SK-N-SH (cell line): ENCODE data around the gene MAGI3. TPM values are rescaled to one million over a fixed set of nuclear protein-coding genes. Genes with fewer than 3 reads are reported as not detected.

Source experiments
- CTCF ChIA-PET: fragments of 300-600, 350-600 bp; formaldehyde crosslinking; extraction: SDS; loops from one replicate; lab custom pipeline; 2021; lab: Yijun Ruan, JAX
- POLR2A ChIA-PET: fragments of 350-600 bp; sonication (Branson Sonifier 250); formaldehyde crosslinking; extraction: SDS; loops from one replicate; lab custom pipeline; 2020; ENCODE audit warnings: antibody characterized with exemption, inconsistent platforms; lab: Yijun Ruan, JAX
- DNase-seq: peaks from one replicate; pipeline ENCODE4 v3.0.0; 2012
- H2AFZ ChIP-seq: fragments of 200-600 bp; sonication (generic); 2 replicates; pipeline ENCODE4 v1.8.1; 2016; ENCODE audit warnings: antibody characterized with exemption, mild to moderate bottlenecking, low read depth
- H3F3A ChIP-seq: fragments of 200-600 bp; sonication (generic); replicated peaks from 2 replicates; pipeline ENCODE3; 2016; ENCODE audit warnings: antibody characterized with exemption, mild to moderate bottlenecking; ENCODE audit not compliant: insufficient read depth
- H3K27ac ChIP-seq, 2 experiments: fragments of 200-500 bp in 1 of 2; fragments of 200-600 bp in 1 of 2; sonication (Bioruptor generic) in 1 of 2; sonication (generic), shearing (Covaris generic) in 1 of 2; 2 replicates each; pipeline versions ENCODE4 v1.5.1 to v1.6.1; 2014 to 2016; ENCODE audit warnings: low read depth in 2 of 2, inconsistent platforms in 1 of 2, low read length in 1 of 2, mild to moderate bottlenecking in 1 of 2, mixed read lengths in 1 of 2
- H3K27me3 ChIP-seq: fragments of 200-600 bp; sonication (generic), shearing (Covaris generic); 2 replicates; pipeline ENCODE4 v1.6.1; 2016; ENCODE audit warnings: mixed run types; ENCODE audit not compliant: insufficient read depth
- H3K36me3 ChIP-seq, 2 experiments: fragments of 200-500 bp in 1 of 2; fragments of 200-600 bp in 1 of 2; sonication (Bioruptor generic) in 1 of 2; sonication (generic) in 1 of 2; replicated peaks in 1 of 2; 2 replicates each; pipeline versions ENCODE3 to v1.5.1; 2014 to 2016; ENCODE audit warnings: low read length in 1 of 2, mild to moderate bottlenecking in 1 of 2; ENCODE audit not compliant: insufficient read depth in 2 of 2, control insufficient read depth in 1 of 2
- H3K4me1 ChIP-seq, 2 experiments: fragments of 200-500 bp in 1 of 2; fragments of 200-600 bp in 1 of 2; sonication (Bioruptor generic) in 1 of 2; sonication (generic), shearing (Covaris generic) in 1 of 2; 2 replicates each; pipeline versions ENCODE4 v1.5.1 to v1.6.1; 2014 to 2016; ENCODE audit warnings: low read depth in 1 of 2, low read length in 1 of 2, mixed run types in 1 of 2; ENCODE audit not compliant: insufficient read depth in 2 of 2, control insufficient read depth in 1 of 2
- H3K4me2 ChIP-seq: fragments of 200-600 bp; sonication (generic), shearing (Covaris generic); 2 replicates; pipeline ENCODE4 v1.6.1; 2017; ENCODE audit warnings: mixed run types
- H3K4me3 ChIP-seq, 2 experiments: fragments of 200-500 bp in 1 of 2; fragments of 200-600 bp in 1 of 2; sonication (Bioruptor generic) in 1 of 2; sonication (generic), shearing (Covaris generic) in 1 of 2; 2 replicates each; pipeline versions ENCODE4 v1.5.1 to v1.8.1; 2014 to 2016; ENCODE audit warnings: low read depth in 2 of 2, inconsistent platforms in 1 of 2, low read length in 1 of 2, mild to moderate bottlenecking in 1 of 2, mixed read lengths in 1 of 2, moderate library complexity in 1 of 2
- H3K79me2 ChIP-seq: fragments of 200-600 bp; sonication (generic); 2 replicates; pipeline ENCODE4 v1.8.1; 2017; ENCODE audit warnings: mild to moderate bottlenecking; ENCODE audit not compliant: insufficient read depth
- H3K9ac ChIP-seq: fragments of 200-600 bp; sonication (generic); 2 replicates; pipeline ENCODE4 v1.6.1; 2017; ENCODE audit warnings: mixed run types
- H3K9me2 ChIP-seq: fragments of 200-600 bp; sonication (generic); 2 replicates; pipeline ENCODE4 v1.6.1; 2017; ENCODE audit warnings: mixed run types
- H3K9me3 ChIP-seq: fragments of 200-600 bp; sonication (generic); 2 replicates; pipeline ENCODE4 v1.6.1; 2017; ENCODE audit warnings: mixed run types, mild to moderate bottlenecking, moderate library complexity
- H4K20me1 ChIP-seq: fragments of 200-600 bp; sonication (generic); 2 replicates; pipeline ENCODE4 v1.6.1; 2017; ENCODE audit warnings: mild to moderate bottlenecking, mixed run types; ENCODE audit not compliant: insufficient read depth
- ELF1 ChIP-seq: IDR thresholded peaks from 2 replicates; pipeline ENCODE4 v1.4.0; 2012
- EP300 ChIP-seq, 2 experiments: IDR thresholded peaks; 2 replicates each; pipeline versions ENCODE4 v1.4.0 to v1.6.1; 2012; ENCODE audit warnings: borderline replicate concordance in 1 of 2, low read depth in 1 of 2, low read length in 1 of 2
- FOSL2 ChIP-seq: IDR thresholded peaks from 2 replicates; pipeline ENCODE4 v1.4.0; 2012; ENCODE audit warnings: low read depth, mild to moderate bottlenecking, moderate library complexity, borderline replicate concordance
- GABPA ChIP-seq: IDR thresholded peaks from 2 replicates; pipeline ENCODE4 v1.4.0; 2012; ENCODE audit warnings: low read depth, mild to moderate bottlenecking
- NRF1 ChIP-seq: IDR thresholded peaks from 2 replicates; pipeline ENCODE4 v1.6.1; 2012; ENCODE audit warnings: low read depth, mild to moderate bottlenecking, low read length
- POLR2AphosphoS5 ChIP-seq: IDR thresholded peaks from 2 replicates; pipeline ENCODE4 v1.6.1; 2012; ENCODE audit warnings: low read depth, low read length
- RXRA ChIP-seq: IDR thresholded peaks from 2 replicates; pipeline ENCODE4 v1.4.0; 2012; ENCODE audit warnings: low read depth, mild to moderate bottlenecking, borderline replicate concordance
- SIN3A ChIP-seq: IDR thresholded peaks from 2 replicates; pipeline ENCODE4 v1.6.1; 2012; ENCODE audit warnings: low read depth, mild to moderate bottlenecking, low read length, moderate library complexity, borderline replicate concordance
- SMC3 ChIP-seq: IDR thresholded peaks from 2 replicates; pipeline ENCODE4 v1.6.1; 2012; ENCODE audit warnings: low read depth, low read length, improper control_type of control experiment
- TCF12 ChIP-seq: IDR thresholded peaks from 2 replicates; pipeline ENCODE4 v1.4.0; 2012
- WGBS: methylation state at CpG from one replicate; pipeline ENCODE4 v1.1.6; 2017; ENCODE audit warnings: low lambda C conversion rate; 5-methylcytosine and 5-hydroxymethylcytosine counted together
- polyA plus RNA-seq, 3 experiments: library from polyadenylated mRNA; depleted of rRNA; stranded (reverse); fragments of >200 nt; gene quantifications; 2 replicates each; pipeline ENCODE4 v1.2.3, GENCODE V29; 2012
- TF ChIP-seq, protein P1 (sequence below): IDR thresholded peaks from 2 replicates; pipeline ENCODE4; 2012
- TF ChIP-seq, protein P2 (sequence below): fragments of 150-350 bp; IDR thresholded peaks from 2 replicates; pipeline ENCODE4 v1.6.1; 2017; ENCODE audit warnings: antibody characterized with exemption, low read length, low read depth, borderline replicate concordance

MAGI3 gene
- polyA plus RNA-seq, 1 of the 3 experiments (the other 2 are of a cell fraction): 2.9 TPM

DNA sequence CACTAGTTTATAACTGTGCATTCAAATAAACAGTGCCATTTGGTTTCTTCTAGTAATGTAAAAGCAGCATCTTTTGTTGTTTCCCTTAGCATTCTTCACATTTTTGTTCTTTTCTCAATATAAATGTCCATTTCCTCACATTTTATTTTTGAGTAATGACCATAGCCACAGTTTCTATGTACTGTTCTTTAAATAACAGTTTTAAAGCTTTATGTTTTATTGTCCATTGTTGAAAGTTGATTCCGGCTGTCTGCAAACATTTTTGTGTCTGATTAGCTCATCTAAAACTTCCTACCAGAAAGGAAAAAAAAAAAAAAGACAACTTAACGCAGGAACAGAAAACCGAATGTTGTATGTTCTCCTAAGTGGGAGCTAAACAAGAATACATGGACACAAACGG, 139.7 kb downstream of the MAGI3 start:
- H3K27me3 ChIP-seq: no peaks in the 10 kb centered on the region
- peaks cover 8% of the 10 kb centered on the region for H3K9me3 ChIP-seq
- H3K9ac ChIP-seq: no peak overlapping the region
- no peaks in the 10 kb centered on the region for H4K20me1 ChIP-seq
- H3K4me2 ChIP-seq: no peak overlapping the region
- 75% methylated on average over 4 of the region's 4 CpGs for WGBS
- ChIA-PET CTCF (no interaction called here), POLR2A (no interaction called here)
- no peaks in the 10 kb centered on the region for H3K36me3 ChIP-seq
- TF ChIP-seq POLR2AphosphoS5 (no peak), NRF1 (no peak), SIN3A (no peak), SMC3 (no peak), FOSL2 (no peak), GABPA (no peak)
- TF ChIP-seq, protein P1, sequence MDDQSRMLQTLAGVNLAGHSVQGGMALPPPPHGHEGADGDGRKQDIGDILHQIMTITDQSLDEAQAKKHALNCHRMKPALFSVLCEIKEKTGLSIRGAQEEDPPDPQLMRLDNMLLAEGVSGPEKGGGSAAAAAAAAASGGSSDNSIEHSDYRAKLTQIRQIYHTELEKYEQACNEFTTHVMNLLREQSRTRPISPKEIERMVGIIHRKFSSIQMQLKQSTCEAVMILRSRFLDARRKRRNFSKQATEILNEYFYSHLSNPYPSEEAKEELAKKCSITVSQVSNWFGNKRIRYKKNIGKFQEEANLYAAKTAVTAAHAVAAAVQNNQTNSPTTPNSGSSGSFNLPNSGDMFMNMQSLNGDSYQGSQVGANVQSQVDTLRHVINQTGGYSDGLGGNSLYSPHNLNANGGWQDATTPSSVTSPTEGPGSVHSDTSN: no peak
- TF ChIP-seq, protein P2, sequence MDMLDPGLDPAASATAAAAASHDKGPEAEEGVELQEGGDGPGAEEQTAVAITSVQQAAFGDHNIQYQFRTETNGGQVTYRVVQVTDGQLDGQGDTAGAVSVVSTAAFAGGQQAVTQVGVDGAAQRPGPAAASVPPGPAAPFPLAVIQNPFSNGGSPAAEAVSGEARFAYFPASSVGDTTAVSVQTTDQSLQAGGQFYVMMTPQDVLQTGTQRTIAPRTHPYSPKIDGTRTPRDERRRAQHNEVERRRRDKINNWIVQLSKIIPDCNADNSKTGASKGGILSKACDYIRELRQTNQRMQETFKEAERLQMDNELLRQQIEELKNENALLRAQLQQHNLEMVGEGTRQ: no peak
- H3K27ac ChIP-seq: 0 out of 4 replicates have a peak overlapping the region, but pooled peaks of 1 of the 2 experiments have one; percentile 14
- no peak overlapping the region for H2AFZ ChIP-seq
- no peak overlapping the region for H3K4me3 ChIP-seq
- no peaks in the 10 kb centered on the region for H3K9me2 ChIP-seq
- DNase-seq: no peak
- peaks cover 23% of the 10 kb centered on the region for H3F3A ChIP-seq
- peaks cover 8 to 12% of the 10 kb centered on the region in 2 experiments for H3K4me1 ChIP-seq
- H3K79me2 ChIP-seq: peaks cover 61% of the 10 kb centered on the region; the same call in 1 of the 2 replicates

DNA sequence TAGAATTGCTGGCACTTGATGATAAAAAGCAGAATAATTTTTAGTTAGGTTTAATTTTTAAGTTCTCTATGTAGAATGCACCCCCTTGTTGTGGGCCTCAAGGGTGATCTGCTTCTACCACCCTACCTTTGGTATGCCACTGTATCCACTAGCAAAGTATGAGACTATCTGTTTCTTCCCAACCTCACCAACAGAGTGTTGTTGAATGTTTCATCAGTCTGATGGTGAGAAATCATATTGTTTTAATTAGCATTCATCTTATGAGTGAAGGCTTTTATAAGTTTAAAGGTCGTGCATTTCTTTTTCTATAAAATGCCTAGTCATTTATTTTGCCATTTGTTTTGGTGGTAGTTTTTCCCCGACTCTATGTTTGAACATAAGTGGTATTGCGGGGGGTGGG, 141.0 kb downstream of the MAGI3 start:
- TF ChIP-seq TCF12 (no peak), ELF1 (no peak), RXRA (no peak), EP300 (IDR thresholded peaks at IDR 0.05; ENCODE audit: borderline replicate concordance in 1 of 2, low read depth in 1 of 2, low read length in 1 of 2) (no peak)
- Histone ChIP-seq H3K9me2 (no peaks in the 10 kb centered on the region), H3K27ac (no peak overlapping the region), H3K9me3 (peaks cover 8% of the 10 kb centered on the region), H3F3A (peaks cover 30% of the 10 kb centered on the region), H2AFZ (no peak overlapping the region), H3K27me3 (no peaks in the 10 kb centered on the region), H3K36me3 (no peaks in the 10 kb centered on the region), H3K4me1 (peaks cover 18 to 19% of the 10 kb centered on the region in 2 experiments), H3K4me2 (no peak overlapping the region), H3K79me2 (peaks cover 60% of the 10 kb centered on the region), H3K4me3 (no peak overlapping the region), H4K20me1 (no peaks in the 10 kb centered on the region), H3K9ac (no peak overlapping the region)
- CTCF ChIA-PET: no interaction called here
- DNase-seq: no peak
- POLR2A ChIA-PET: no interaction called here
- WGBS: 91% methylated on average over 3 of the region's 3 CpGs
